ENCODE measurements around the gene LMOD1. TPM values are rescaled to one million over a fixed set of nuclear protein-coding genes. Genes with fewer than 3 reads are reported as not detected.

LMOD1 gene
- total and polyA plus RNA-seq, 11 donors: 4.6 to 24.9 (median 10.0) TPM

- peaks cover 0 to 9% (median 0%) of the 10 kb centered on the region in 9 donors for H3K36me3 ChIP-seq
- no peak for TF ChIP-seq CTCF (IDR thresholded peaks at IDR 0.05)
- TF ChIP-seq POLR2A (IDR thresholded peaks at IDR 0.05): no peak
- ATAC-seq (no peak), DNase-seq (no peak)
- H3K4me1 ChIP-seq: peaks cover 0 to 7% (median 0%) of the 10 kb centered on the region in 12 donors
- no peak overlapping the region for H3K4me3 ChIP-seq
- intact Hi-C loops (cut with DNase I): no loop called here
- 84 to 86% (median 85%) methylated on average over 3 of the region's 3 CpGs for whole genome bisulfite sequencing, 4 donors
- peak overlapping the region in 1 of 12 donors; percentile 73 for H3K27ac ChIP-seq
- no peaks in the 10 kb centered on the region for H3K27me3 ChIP-seq
- no peaks in the 10 kb centered on the region for H3K9me3 ChIP-seq
These were observed 18.1 kb downstream of the LMOD1 start for GRCh38 chr1:201928266-201928665.

- Histone ChIP-seq H3K4me1 (peaks cover 0 to 7% (median 0%) of the 10 kb centered on the region in 12 donors), H3K27me3 (no peaks in the 10 kb centered on the region), H3K9me3 (no peaks in the 10 kb centered on the region), H3K27ac (peak overlapping the region in 3 of 12 donors; percentile 34 to 73 (median 41)), H3K4me3 (no peak overlapping the region), H3K36me3 (no peaks in the 10 kb centered on the region)
- TF ChIP-seq POLR2A (IDR thresholded peaks at IDR 0.05): no peak
- no peak for TF ChIP-seq CTCF (IDR thresholded peaks at IDR 0.05)
- DNase-seq: no peak
- intact Hi-C loops (cut with DNase I): no loop called here
- WGBS, 4 donors: 59 to 75% (median 73%) methylated on average over 5 of the region's 5 CpGs
- no peak for ATAC-seq
These were observed 20.2 kb downstream of the LMOD1 start for GRCh38 chr1:201925981-201926645.

- peaks cover 0 to 7% (median 0%) of the 10 kb centered on the region in 12 donors for H3K4me1 ChIP-seq
- DNase-seq (no peak), ATAC-seq (no peak)
- no peaks in the 10 kb centered on the region for H3K36me3 ChIP-seq
- peak overlapping the region in 1 of 12 donors; percentile 73 for H3K27ac ChIP-seq
- WGBS, 4 donors: 77 to 92% (median 89%) methylated on average over 2 of the region's 2 CpGs
- H3K9me3 ChIP-seq: no peaks in the 10 kb centered on the region
- no peaks in the 10 kb centered on the region for H3K27me3 ChIP-seq
- H3K4me3 ChIP-seq: no peak overlapping the region
- intact Hi-C loops (cut with DNase I): no loop called here
- no peak for TF ChIP-seq CTCF (IDR thresholded peaks at IDR 0.05)
- TF ChIP-seq POLR2A (IDR thresholded peaks at IDR 0.05): no peak
These were observed 21.1 kb downstream of the LMOD1 start for GRCh38 chr1:201925301-201925567.

GRCh38 chr1:201921952-201922558 is 24.3 kb downstream of the LMOD1 start:
- Histone ChIP-seq H3K27ac (peak overlapping the region in 1 of 12 donors; percentile 92), H3K27me3 (no peaks in the 10 kb centered on the region), H3K36me3 (no peaks in the 10 kb centered on the region), H3K9me3 (no peaks in the 10 kb centered on the region), H3K4me3 (no peak overlapping the region), H3K4me1 (peaks cover 0 to 21% (median 13%) of the 10 kb centered on the region in 12 donors)
- no peak for TF ChIP-seq CTCF (IDR thresholded peaks at IDR 0.05)
- no peak for TF ChIP-seq POLR2A (IDR thresholded peaks at IDR 0.05)
- intact Hi-C loops (cut with DNase I): no loop called here
- 87 to 94% (median 90%) methylated on average over 3 of the region's 3 CpGs for WGBS, 4 donors
- DNase-seq (no peak), ATAC-seq (no peak)

Data from heart left ventricle (tissue), 16 donors.